Stimulated activated CD4-positive, alpha-beta T cell treated with anti-CD3 and anti-CD28 coated beads, Interleukin-15, amount 100 ng/mL, for 24 hours (primary cell): ENCODE measurements around the gene RPL19.

Experiments
- DNase-seq: peaks from one replicate; pipeline ENCODE4 v3.0.0-alpha.2; 2020

Gene RPL19

GRCh38 chr17:39252788-39253460, 52.8 kb downstream of the RPL19 start:
- no peak for DNase-seq
